PC-3 (cell line): ENCODE results near the gene USP40.

ENCODE experiments used
- EZH2 ChIP-seq: fragments of 300-600 bp; sonication (generic); IDR thresholded peaks from one replicate; pipeline ENCODE4 v1.6.1; 2017; ENCODE audit warnings: antibody characterized with exemption, mild to moderate bottlenecking, low read length; ENCODE audit not compliant: unreplicated experiment
- TF ChIP-seq, protein P1 (sequence below): fragments of 300-600 bp; sonication (generic); conservative IDR thresholded peaks from 2 replicates; pipeline ENCODE4 v1.5.1; 2017; ENCODE audit warnings: antibody characterized with exemption, low read depth, mild to moderate bottlenecking, low read length

DNA sequence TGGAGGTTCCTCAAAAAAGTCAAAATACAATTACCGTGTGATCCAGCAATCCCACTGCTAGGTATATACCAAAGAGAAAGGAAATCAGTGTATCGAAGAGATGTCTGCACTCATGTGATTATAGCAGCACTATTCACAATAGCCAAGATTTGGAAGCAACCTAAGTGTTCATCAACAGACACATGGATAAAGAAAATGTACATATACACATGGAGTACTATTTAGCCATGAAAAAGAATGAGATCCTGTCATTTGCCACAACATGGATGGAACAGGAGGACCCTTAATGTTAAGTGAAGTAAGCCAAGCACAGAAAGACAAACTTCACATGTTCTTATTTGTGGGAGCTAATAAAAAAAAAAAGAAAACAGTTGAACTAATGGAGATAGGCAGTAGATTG is 133.6 kb downstream of the USP40 start:
- no peak for TF ChIP-seq EZH2
- TF ChIP-seq, protein P1, sequence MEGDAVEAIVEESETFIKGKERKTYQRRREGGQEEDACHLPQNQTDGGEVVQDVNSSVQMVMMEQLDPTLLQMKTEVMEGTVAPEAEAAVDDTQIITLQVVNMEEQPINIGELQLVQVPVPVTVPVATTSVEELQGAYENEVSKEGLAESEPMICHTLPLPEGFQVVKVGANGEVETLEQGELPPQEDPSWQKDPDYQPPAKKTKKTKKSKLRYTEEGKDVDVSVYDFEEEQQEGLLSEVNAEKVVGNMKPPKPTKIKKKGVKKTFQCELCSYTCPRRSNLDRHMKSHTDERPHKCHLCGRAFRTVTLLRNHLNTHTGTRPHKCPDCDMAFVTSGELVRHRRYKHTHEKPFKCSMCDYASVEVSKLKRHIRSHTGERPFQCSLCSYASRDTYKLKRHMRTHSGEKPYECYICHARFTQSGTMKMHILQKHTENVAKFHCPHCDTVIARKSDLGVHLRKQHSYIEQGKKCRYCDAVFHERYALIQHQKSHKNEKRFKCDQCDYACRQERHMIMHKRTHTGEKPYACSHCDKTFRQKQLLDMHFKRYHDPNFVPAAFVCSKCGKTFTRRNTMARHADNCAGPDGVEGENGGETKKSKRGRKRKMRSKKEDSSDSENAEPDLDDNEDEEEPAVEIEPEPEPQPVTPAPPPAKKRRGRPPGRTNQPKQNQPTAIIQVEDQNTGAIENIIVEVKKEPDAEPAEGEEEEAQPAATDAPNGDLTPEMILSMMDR, result no peak
